GM18511 (cell line): ENCODE results near the gene TTC12.

ENCODE experiments used
- ATAC-seq: cut with Tn5 transposase; IDR thresholded peaks from one replicate; pipeline ENCODE4 v1.9.1; 2021; ENCODE audit warnings: mild to moderate bottlenecking, moderate library complexity; ENCODE audit not compliant: unreplicated experiment

The TTC12 gene

DNA sequence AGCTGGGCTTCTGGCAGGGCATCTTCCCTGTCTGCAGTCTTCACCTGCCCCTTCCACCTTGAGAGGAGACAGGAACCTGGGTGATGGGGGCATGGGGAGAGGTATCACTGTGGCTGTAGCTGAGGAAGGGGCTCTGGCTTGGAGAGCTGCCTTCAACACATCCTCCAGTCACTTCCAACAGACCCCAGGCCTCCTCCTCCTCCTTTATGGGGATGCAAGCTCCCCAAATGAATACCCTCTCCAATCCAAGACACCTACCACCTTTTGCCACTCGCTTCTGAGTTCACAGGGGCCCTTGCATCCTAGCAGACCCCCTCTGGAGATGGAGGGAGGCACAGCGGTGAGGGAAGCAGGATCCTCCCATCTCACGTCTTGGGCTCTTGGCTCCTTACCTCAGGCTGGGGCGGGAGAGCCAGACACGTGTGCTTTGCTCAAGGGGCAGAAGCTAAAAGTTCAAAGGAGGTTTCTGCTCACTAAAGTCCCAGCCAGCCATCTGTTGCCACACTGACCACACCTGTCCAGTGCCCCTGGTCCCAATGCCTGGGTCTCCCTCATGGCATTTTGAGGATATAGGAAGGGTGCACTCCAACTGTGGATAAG is 86.3 kb downstream of the TTC12 start:
- no peak for ATAC-seq

DNA sequence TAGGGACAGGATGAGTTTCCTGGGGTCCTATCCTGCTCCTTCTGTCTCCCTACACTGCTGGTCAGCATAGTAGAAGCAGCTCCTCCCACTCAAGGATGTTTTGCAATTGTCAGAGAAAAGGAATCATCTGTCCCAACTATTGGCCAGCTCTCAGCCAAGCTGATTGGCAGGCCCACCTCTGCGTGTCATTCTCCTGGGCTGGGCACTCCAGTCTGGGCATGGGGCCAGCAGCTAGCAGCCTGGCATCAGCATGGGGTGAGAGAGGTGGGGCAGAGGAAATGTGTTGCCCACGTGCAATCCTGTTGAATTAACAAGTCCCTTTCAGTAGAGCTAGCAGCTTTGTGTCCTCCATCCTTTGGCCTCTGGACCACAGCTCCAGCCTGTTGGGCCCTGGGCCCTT is 87.3 kb downstream of the TTC12 start:
- no peak for ATAC-seq

DNA sequence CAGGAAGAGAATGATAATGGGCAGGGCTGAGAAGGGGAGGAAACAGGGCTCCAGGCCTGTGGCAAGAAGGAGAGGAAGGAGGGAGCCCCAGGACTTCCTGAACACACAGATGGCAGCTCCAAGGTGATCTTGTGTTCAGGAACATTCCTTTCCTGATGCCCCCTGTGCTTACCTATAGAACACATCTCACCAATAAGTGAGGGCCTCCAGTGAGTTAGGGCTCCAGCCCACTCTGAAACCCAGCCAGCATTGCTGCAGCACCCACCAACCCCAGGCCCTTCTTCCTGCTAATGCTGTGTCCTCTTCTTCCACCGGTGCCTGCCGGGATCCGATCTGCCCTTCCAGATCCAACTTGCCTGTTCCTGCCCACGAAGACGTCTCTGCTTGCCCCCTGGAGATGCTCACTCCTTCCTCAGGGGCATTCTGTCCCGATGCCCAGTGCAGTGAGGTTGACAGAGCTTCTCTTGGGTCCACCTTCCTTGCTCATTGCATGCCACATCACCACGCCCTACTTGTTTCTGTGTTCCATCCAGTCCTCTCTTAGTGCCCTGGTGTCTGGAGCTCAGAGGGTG is 90.6 kb downstream of the TTC12 start:
- ATAC-seq, result no peak

DNA sequence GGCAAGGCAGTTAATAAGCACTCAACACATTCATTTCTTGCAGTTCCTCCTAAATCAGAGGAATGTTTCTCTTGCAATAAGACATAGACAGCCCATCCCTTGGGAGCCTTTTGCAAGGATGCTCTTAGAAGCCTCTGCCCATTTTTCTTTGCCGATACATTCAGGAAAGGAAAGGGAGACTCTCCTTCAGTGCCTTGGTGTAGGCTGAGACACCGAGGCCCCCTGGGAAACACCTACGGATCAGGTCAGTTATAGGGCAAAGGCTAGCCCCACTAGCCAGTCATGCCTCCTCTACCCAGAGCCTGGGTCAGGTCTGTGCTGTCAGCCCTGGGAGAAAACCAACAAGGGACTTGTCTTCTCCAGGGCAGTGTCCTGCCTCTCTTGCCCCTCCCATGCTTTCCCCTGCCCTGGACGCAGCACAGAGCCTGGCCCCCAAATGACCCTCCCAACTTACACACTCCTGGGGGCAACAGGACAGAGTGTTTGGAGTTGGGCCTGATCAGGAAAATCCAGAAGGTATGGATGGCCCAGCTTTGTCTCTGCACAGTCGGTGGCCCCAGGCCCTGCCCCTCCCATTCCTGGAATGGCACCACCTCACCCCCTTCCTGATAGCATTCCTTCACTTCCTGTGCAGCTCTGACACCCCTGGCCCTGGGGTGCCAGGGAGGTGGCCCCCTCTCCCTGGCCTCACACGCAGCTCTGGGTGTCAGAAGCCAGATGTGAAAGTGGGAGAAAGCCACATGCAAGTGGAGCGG is 91.5 kb downstream of the TTC12 start:
- no peak for ATAC-seq

DNA sequence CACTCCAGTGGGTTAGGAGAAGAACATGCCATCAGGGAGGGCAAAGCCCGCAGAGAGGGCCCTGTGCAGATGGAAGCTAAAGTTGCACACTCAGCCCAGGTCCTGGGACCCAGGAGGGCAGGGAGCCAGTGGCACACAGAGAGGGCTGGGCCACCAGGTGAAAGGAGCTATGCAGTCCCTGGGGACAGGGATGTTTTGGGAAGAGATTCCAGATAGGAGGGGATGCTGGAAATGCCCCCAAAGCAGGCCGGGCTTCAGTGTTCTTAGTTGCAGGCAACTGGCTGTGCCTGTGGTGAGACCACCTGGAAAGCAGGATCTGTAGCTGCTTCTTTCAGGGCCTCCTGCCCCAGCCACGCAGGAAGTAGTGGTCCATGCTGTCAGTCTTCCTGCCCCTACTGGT is 92.8 kb downstream of the TTC12 start:
- no peak for ATAC-seq

DNA sequence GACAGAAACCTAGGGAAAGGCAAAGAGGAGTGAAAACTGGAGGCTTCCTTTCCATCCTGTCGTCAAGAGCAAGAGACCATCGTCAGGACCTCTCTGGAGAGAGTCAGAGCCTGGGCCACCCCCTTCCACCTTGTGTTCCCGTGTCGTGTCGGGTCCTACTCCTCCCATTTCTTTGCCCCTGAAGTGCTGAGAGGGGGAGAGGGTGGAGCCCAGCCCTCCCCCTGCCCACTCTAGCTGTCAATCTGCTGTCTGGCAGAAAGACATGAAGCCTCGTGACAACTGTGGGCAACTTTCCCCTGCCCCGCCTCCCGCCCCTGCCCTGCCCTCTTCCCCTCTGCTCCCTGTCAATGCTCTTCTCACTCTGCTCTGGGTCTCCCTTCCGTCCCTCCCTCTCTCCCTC is 93.8 kb downstream of the TTC12 start:
- no peak for ATAC-seq

DNA sequence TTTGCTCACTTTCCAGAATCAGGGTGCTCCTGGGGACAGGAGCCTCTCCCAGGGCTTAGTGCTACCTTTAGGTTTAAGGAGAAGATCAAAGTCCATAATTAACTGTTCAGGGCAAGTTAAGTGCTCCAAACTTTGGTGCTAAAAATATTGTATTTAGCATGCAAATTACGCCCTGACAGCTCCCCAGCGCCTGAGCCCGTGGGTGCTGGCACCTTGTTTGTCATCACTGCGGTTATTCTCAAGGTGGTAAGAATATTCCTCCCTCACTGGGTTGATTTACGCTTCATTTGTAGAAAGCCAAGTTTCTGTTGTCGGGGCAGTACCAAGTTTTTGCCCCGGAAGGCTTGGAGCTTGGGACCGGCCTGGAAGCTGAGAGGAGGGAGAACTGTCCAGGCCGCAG is 94.5 kb downstream of the TTC12 start:
- ATAC-seq, result no peak

DNA sequence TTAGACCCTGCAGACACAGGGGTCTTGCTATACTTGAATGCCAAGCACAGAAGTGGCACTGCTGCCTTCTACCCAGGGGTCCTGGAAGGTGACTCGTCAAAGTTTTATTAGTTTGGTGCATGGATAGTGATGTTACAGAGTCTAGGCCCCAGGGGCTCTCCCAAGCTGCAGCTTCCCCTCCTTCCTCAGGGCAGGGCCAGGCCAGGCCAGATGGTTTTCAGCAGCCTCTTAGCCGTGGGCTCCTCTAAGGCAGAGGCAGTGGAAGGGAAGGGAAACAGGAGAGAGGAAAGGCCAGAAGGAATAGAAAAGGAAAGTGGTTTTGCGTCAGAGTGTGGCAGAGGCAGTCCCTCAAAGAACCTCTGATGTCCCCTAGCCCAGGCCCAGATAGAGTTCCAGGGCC is 95.1 kb downstream of the TTC12 start:
- ATAC-seq, result no peak

DNA sequence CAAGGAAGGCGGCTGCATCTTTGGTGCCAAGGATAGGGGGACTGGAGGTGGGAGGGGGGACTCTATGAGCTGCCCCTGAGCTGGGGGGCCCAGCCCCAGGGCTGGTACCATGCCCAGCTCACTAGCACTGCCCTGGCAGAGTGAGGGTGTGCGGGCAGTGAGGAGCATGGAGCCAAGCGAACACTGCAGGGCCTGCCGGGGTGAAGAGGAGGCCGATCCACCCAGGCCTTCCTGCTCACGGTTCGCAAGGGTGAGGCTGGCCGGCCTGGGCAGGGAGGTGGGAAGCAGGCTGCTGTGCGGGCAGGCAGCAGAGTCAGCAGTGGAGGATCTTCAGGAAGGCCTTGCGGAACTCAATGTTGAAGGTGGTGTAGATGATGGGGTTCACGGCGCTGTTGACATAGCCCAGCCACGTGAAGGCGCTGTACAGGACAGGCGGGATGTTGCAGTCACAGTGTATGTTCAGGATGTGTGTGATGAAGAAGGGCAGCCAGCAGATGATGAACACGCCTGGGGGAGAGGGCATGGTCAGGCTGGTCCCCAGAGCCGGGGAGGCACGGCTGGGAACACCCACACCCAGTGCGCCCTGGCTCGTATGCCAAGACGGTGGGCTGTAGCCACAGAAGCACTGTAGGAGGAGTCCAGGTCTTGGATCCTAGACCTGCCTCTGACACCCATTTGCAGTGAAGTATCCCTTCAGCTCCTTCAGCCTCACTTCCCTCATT is 96.2 kb downstream of the TTC12 start:
- ATAC-seq, result no peak

DNA sequence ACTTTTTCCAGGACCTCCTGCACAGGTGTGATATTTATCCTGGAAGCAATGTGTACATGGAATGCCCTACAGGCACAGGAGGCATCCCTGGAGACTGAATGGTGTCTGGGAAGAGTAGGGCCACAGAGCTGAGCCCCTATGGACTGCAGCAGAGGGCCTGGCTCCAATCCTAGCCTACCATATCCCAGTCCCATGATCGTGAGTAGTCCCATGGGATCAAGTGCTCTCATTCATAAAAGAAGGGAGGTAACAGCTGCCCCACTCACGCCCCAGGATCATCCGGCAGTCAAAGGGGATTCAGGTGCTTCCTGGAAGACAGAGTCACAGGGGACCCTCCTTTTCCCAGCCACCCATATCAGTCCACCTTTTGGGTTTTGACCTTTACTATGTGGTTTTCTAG is 97.2 kb downstream of the TTC12 start:
- no peak for ATAC-seq

DNA sequence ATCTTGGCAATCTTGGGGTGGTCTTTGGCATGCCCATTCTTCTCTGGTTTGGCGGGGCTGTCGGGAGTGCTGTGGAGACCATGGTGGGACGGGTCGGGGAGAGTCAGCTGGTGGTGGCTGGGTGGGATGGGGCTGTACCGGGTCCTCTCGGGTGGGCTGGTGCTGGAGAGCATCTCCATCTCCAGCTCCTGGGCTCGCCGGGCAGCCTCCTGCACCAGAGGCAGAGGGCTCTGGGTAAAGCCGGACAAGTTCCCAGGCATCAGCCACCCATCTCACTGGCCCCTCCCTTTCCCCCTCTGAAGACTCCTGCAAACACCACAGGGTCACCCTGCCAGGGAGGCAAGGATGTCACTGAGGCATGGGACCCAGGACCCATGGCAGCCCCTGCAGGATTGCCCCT is 98.3 kb downstream of the TTC12 start:
- ATAC-seq, result no peak

DNA sequence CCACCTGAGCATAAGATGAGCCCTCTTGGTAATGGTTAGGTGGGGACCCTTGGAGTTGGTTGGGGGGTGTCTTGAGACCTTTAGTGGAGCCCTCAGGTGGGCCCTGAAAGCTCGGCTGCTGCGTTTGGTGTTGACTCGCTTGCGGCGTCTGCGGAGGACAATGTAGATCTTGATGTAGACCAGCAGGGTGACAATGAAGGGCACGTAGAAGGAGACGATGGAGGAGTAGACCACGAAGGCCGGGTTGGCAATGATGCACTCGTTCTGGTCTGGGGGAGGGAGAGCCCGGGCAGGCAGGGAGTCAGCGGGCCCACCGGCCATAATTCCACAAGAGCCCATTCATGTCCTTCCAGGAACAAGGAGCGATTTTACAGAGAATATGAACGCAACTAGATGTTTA is 101.0 kb downstream of the TTC12 start:
- no peak for ATAC-seq
